SU-DHL-6 (cell line): ENCODE results near the gene TTBK2.

Experiments used
- H2AFZ ChIP-seq: fragments of 200-600 bp; sonication (generic); 2 replicates; pipeline ENCODE4 v1.6.1; 2014; ENCODE audit warnings: low read depth, mild to moderate bottlenecking, moderate library complexity, mixed read lengths, antibody characterized with exemption, low read length; ENCODE audit not compliant: severe bottlenecking
- H3F3A ChIP-seq: fragments of 200-600 bp; shearing (Covaris generic); 2 replicates; pipeline ENCODE4 v1.6.0; 2016; ENCODE audit warnings: antibody characterized with exemption, mild to moderate bottlenecking; ENCODE audit not compliant: insufficient read depth
- H3K27ac ChIP-seq: fragments of 200-600 bp; sonication (generic); 2 replicates; pipeline ENCODE4 v1.5.1; 2016; ENCODE audit warnings: low read depth, mild to moderate bottlenecking, low read length, moderate library complexity, mixed read lengths
- H3K27me3 ChIP-seq: fragments of 200-600 bp; sonication (generic), shearing (Covaris generic); 2 replicates; pipeline ENCODE4 v1.6.0; 2014; ENCODE audit warnings: mild to moderate bottlenecking, low read length
- H3K36me3 ChIP-seq: fragments of 200-600 bp; sonication (generic); 2 replicates; pipeline ENCODE4 v1.6.1; 2014; ENCODE audit warnings: mild to moderate bottlenecking, low read length, mixed read lengths
- H3K4me2 ChIP-seq: fragments of 300-600, 200-600 bp; shearing (Covaris generic), sonication (generic); 2 replicates; pipeline ENCODE4 v1.6.0; 2014; ENCODE audit warnings: low read length, low read depth, mild to moderate bottlenecking; ENCODE audit not compliant: poor library complexity, severe bottlenecking
- H3K4me3 ChIP-seq: fragments of 200-600 bp; sonication (generic); 2 replicates; pipeline ENCODE4 v1.5.1; 2014; ENCODE audit warnings: antibody characterized with exemption, low read length, mild to moderate bottlenecking, mixed read lengths; ENCODE audit not compliant: insufficient read depth, poor library complexity, severe bottlenecking
- H3K79me2 ChIP-seq: fragments of 200-600 bp; sonication (generic); 2 replicates; pipeline ENCODE4 v1.6.1; 2014; ENCODE audit warnings: mild to moderate bottlenecking, low read length, moderate library complexity; ENCODE audit not compliant: insufficient read depth
- H3K9ac ChIP-seq: fragments of 200-600 bp; sonication (generic); 2 replicates; pipeline ENCODE4 v1.7.0; 2014; ENCODE audit warnings: mild to moderate bottlenecking, low read length
- H3K9me2 ChIP-seq: fragments of 200-600 bp; sonication (generic); replicated peaks from 2 replicates; pipeline ENCODE4 v1.6.1; 2014; ENCODE audit warnings: low read length; ENCODE audit not compliant: insufficient read depth
- H3K9me3 ChIP-seq: fragments of 200-600 bp; sonication (generic); 2 replicates; pipeline ENCODE4 v1.6.1; 2014; ENCODE audit warnings: low read length, mixed read lengths; ENCODE audit not compliant: insufficient read depth
- H4K20me1 ChIP-seq: fragments of 200-600 bp; sonication (generic); 2 replicates; pipeline ENCODE4 v1.6.1; 2014; ENCODE audit warnings: low read depth, mild to moderate bottlenecking, antibody characterized with exemption, low read length, moderate library complexity, mixed read lengths
- EZH2phosphoT487 ChIP-seq: fragments of 200-600 bp; sonication (generic), shearing (Covaris generic); conservative IDR thresholded peaks from 2 replicates; pipeline ENCODE4 v1.6.1; 2018; ENCODE audit warnings: mild to moderate bottlenecking, antibody characterized with exemption, low read length, moderate library complexity, mixed read lengths
- TF ChIP-seq, protein P1 (sequence below): fragments of 200-600 bp; sonication (generic); IDR thresholded peaks from one replicate; pipeline ENCODE4 v1.5.1; 2017; ENCODE audit warnings: antibody characterized with exemption, mild to moderate bottlenecking, low read length, moderate library complexity; ENCODE audit not compliant: insufficient read depth, poor library complexity, severe bottlenecking

The TTBK2 gene

DNA sequence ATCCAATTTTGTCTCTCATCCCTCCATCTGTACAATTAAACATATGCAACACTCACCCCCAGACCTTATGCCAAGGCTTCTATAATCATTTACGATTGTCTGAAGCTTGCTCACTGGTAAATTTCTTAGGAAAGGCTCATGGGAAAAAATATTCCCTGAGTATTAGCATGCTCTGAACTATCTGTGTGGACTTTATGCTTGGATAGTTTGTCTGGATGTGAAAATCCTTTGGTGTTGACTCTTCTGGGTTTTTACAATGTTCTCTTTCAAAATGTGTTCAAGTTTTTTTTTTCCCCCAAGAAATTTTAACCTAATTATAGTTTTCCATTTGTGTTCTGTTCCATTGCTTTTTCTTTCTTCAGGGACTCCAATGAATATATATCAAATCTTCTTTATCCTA lies 19.9 kb upstream of the TTBK2 start:
- H4K20me1 ChIP-seq = no peaks in the 10 kb centered on the region
- H2AFZ ChIP-seq = no peak overlapping the region
- H3K4me3 ChIP-seq = no peak overlapping the region
- no peaks in the 10 kb centered on the region for H3K9me3 ChIP-seq
- no peak overlapping the region for H3K4me2 ChIP-seq
- no peak overlapping the region for H3K27ac ChIP-seq
- no peak for TF ChIP-seq EZH2phosphoT487
- TF ChIP-seq, protein P1, sequence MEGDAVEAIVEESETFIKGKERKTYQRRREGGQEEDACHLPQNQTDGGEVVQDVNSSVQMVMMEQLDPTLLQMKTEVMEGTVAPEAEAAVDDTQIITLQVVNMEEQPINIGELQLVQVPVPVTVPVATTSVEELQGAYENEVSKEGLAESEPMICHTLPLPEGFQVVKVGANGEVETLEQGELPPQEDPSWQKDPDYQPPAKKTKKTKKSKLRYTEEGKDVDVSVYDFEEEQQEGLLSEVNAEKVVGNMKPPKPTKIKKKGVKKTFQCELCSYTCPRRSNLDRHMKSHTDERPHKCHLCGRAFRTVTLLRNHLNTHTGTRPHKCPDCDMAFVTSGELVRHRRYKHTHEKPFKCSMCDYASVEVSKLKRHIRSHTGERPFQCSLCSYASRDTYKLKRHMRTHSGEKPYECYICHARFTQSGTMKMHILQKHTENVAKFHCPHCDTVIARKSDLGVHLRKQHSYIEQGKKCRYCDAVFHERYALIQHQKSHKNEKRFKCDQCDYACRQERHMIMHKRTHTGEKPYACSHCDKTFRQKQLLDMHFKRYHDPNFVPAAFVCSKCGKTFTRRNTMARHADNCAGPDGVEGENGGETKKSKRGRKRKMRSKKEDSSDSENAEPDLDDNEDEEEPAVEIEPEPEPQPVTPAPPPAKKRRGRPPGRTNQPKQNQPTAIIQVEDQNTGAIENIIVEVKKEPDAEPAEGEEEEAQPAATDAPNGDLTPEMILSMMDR = no peak
- no peaks in the 10 kb centered on the region for H3K27me3 ChIP-seq
- H3K9me2 ChIP-seq = no peaks in the 10 kb centered on the region
- H3F3A ChIP-seq = no peaks in the 10 kb centered on the region
- H3K9ac ChIP-seq = no peak overlapping the region
- no peaks in the 10 kb centered on the region for H3K79me2 ChIP-seq
- H3K36me3 ChIP-seq = peaks cover 5% of the 10 kb centered on the region; the same call in 1 of the 2 replicates

DNA sequence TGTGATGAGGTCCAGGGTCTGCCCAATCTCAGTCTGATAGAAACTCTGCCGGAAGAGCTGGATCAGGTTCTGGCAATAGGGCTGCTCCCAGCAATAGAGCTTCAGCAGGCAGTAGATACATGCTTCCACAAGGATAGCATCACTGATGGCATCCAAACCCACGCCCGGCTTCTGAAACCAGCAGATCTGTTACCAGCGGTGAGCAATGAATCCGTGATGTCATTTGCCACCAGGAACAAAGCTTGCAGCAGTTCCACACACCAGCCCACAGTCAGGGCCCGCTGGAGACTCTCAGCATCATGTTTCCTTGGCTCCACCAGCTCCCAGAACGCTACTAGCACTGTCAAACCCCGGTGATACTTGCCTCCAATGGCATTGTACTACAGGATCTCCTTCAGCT lies 19.3 kb upstream of the TTBK2 start:
- Histone ChIP-seq H2AFZ (no peak overlapping the region), H3K27me3 (no peaks in the 10 kb centered on the region), H3K79me2 (no peaks in the 10 kb centered on the region), H3F3A (no peaks in the 10 kb centered on the region), H3K36me3 (peaks cover 4% of the 10 kb centered on the region; the same call in 1 of the 2 replicates), H3K4me2 (no peak overlapping the region), H3K9me2 (no peaks in the 10 kb centered on the region), H3K9ac (no peak overlapping the region), H3K27ac (no peak overlapping the region), H4K20me1 (no peaks in the 10 kb centered on the region), H3K9me3 (no peaks in the 10 kb centered on the region), H3K4me3 (no peak overlapping the region)
- TF ChIP-seq, protein P1 = no peak
- no peak for TF ChIP-seq EZH2phosphoT487

DNA sequence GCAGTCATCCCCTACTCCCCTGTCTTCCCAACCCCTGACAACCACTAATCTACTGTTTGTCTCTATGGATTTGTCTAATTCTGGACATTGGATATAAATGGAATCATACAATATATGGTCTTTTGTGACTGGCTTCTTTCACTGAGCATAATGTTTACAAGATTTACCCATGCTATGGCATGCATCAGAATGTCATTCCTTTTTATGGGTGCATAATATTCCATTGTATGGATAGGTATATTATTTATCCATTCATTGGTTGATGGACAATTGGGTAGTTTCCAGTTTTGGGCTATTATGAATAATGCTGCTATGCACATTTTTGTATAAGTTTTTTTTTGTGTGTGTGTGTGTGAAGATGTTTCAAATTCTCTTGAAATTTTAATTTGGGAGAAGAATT lies 16.6 kb upstream of the TTBK2 start:
- H3K27ac ChIP-seq = no peak overlapping the region
- no peak overlapping the region for H3K4me3 ChIP-seq
- no peaks in the 10 kb centered on the region for H3K36me3 ChIP-seq
- H3K27me3 ChIP-seq = no peaks in the 10 kb centered on the region
- H3K9me3 ChIP-seq = no peaks in the 10 kb centered on the region
- H3K4me2 ChIP-seq = no peak overlapping the region
- H3K79me2 ChIP-seq = no peaks in the 10 kb centered on the region
- H2AFZ ChIP-seq = no peak overlapping the region
- no peaks in the 10 kb centered on the region for H3F3A ChIP-seq
- no peaks in the 10 kb centered on the region for H4K20me1 ChIP-seq
- H3K9me2 ChIP-seq = no peaks in the 10 kb centered on the region
- no peak overlapping the region for H3K9ac ChIP-seq
- TF ChIP-seq, protein P1 = no peak
- no peak for TF ChIP-seq EZH2phosphoT487
